Thyroid gland (tissue), 4 donors: ENCODE measurements around the gene IFI27. TPM values are rescaled to one million over a fixed set of nuclear protein-coding genes. Genes with fewer than 3 reads are reported as not detected.

Experiments
- DNase-seq, 2 donors: peaks; one replicate each; pipeline ENCODE4 v3.0.0-alpha.2; 2019
- H3K27ac ChIP-seq, 3 donors: fragments of 200-600 bp; sonication (generic); 1 replicate in 2 of 3; 2 replicates in 1 of 3; pipeline ENCODE4 v1.5.1; 2016 to 2019; ENCODE audit warnings: mild to moderate bottlenecking in 1 of 3, moderate library complexity in 1 of 3
- H3K27me3 ChIP-seq: fragments of 200-600 bp; sonication (generic); one replicate; pipeline ENCODE4 v1.5.1; 2019
- H3K36me3 ChIP-seq, 2 donors: fragments of 200-600 bp; sonication (generic); one replicate each; pipeline ENCODE4 v1.5.1; 2016 to 2019
- H3K4me1 ChIP-seq, 2 donors: fragments of 200-600 bp; sonication (generic); one replicate each; pipeline ENCODE4 v1.5.1; 2017 to 2019
- H3K4me3 ChIP-seq, 3 donors: fragments of 200-600 bp; sonication (generic); replicated peaks in 1 of 3; 1 replicate in 2 of 3; 2 replicates in 1 of 3; pipeline ENCODE4 v1.5.1; 2016; ENCODE audit warnings: mild to moderate bottlenecking in 1 of 3
- H3K9me3 ChIP-seq: fragments of 200-600 bp; sonication (generic); one replicate; pipeline ENCODE4 v1.5.1; 2017
- CTCF ChIP-seq, 6 experiments: fragments of 200-600 bp in 3 of 6; fragments of 450-650 bp in 3 of 6; sonication (generic) in 3 of 6; IDR thresholded peaks; one replicate each; pipeline ENCODE4 v1.5.1; 2016 to 2019; ENCODE audit warnings: antibody characterized with exemption in 6 of 6, mild to moderate bottlenecking in 2 of 6, inconsistent platforms in 1 of 6, moderate library complexity in 1 of 6
- POLR2A ChIP-seq, 2 donors: fragments of 450-650 bp; IDR thresholded peaks; one replicate each; pipeline ENCODE4 v1.6.1; 2017; ENCODE audit warnings: antibody characterized with exemption in 2 of 2, mild to moderate bottlenecking in 2 of 2, moderate library complexity in 1 of 2
- WGBS, 2 donors: methylation state at CpG; one replicate each; pipeline ENCODE4 v1.1.5; 2017; 5-methylcytosine and 5-hydroxymethylcytosine counted together
- intact Hi-C: fragments of 100-400 bp; cut with DNase I; formaldehyde crosslinking; loops from one replicate; pipeline ENCODE4 v1.15.1; 2023
- total RNA-seq, 4 donors: library from RNA; depleted of rRNA; stranded (reverse); fragments of >200 nt; gene quantifications; one replicate each; pipeline ENCODE4 v1.2.3, GENCODE V29; 2016

IFI27 gene
- total RNA-seq, 4 donors from 2014 or later, result 40.8 to 111 (median 81.3) TPM

DNA sequence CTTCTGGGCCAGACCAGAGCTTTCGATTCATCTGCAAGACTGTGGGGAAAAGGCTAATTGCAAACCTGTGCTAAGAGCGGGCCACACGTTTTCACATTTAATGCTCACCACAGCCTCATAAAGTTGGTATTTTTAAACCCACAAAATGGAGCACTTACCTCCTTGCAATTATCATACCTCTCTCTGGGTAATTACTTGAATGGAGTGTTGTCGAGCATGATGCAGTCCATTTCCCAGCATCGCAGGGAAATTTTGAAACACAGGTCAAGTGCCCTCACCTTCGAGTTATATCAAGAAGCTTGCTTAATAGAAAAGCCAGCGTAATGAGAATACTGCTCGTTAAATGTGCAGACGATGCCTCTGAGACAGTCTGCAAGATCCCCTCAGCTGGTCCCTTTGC, 27.7 kb downstream of the IFI27 start:
- WGBS, 2 donors, result 67 to 68% methylated on average over 9 of the region's 9 CpGs
- Histone ChIP-seq H3K4me1 (no peaks in the 10 kb centered on the region), H3K36me3 (no peaks in the 10 kb centered on the region), H3K4me3 (no peak overlapping the region), H3K27me3 (no peaks in the 10 kb centered on the region), H3K27ac (no peak overlapping the region), H3K9me3 (no peaks in the 10 kb centered on the region)
- intact Hi-C loops, result loop anchor here (5.0 to 10.0 kb wide), 2 partner anchors 101 to 203 kb away; no protein-coding TSS in a partner anchor
- TF ChIP-seq CTCF (IDR thresholded peaks at IDR 0.05), result no peak
- TF ChIP-seq POLR2A (IDR thresholded peaks at IDR 0.05), result no peak
- no peak for DNase-seq

- no peak overlapping the region for H3K27ac ChIP-seq
- no peaks in the 10 kb centered on the region for H3K27me3 ChIP-seq
- 72 to 88% methylated on average over 5 of the region's 5 CpGs for whole genome bisulfite sequencing, 2 donors
- no peak for DNase-seq
- H3K4me1 ChIP-seq, result no peaks in the 10 kb centered on the region
- H3K4me3 ChIP-seq, result no peak overlapping the region
- no peaks in the 10 kb centered on the region for H3K36me3 ChIP-seq
- no peaks in the 10 kb centered on the region for H3K9me3 ChIP-seq
- TF ChIP-seq CTCF (IDR thresholded peaks at IDR 0.05), result no peak
- TF ChIP-seq POLR2A (IDR thresholded peaks at IDR 0.05), result no peak
- intact Hi-C loops, result loop anchor here (5.0 to 10.0 kb wide), 2 partner anchors 102 to 204 kb away; no protein-coding TSS in a partner anchor
Observed at GRCh38 chr14:94139006-94139405, 28.5 kb downstream of the IFI27 start.

DNA sequence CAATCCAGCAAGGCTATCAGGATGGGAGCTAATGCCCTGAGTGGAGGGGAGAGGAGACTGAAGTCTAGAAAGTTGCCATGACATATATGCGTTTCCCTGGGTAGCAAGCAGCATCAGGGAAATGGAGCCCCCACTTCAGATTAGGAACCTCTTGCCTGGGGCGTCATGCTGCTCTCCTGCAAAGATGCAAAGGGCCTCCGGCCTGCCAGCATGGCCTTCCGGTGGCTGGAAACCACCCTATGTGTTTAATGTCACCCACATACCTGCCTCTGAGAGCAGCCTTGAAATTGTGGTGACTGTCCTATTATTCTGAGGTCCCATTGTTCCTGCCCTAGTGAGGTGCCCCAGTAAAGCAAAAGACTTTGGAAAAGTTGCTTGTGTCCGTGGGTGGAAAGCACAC, 28.9 kb downstream of the IFI27 start:
- WGBS, 2 donors, result 77 to 90% methylated on average over 3 to 5 of the region's 5 CpGs
- Histone ChIP-seq H3K27ac (no peak overlapping the region), H3K27me3 (no peaks in the 10 kb centered on the region), H3K36me3 (no peaks in the 10 kb centered on the region), H3K4me3 (no peak overlapping the region), H3K4me1 (no peaks in the 10 kb centered on the region), H3K9me3 (no peaks in the 10 kb centered on the region)
- DNase-seq, result no peak
- intact Hi-C loops, result loop anchor here (5.0 to 10.0 kb wide), 2 partner anchors 102 to 205 kb away; no protein-coding TSS in a partner anchor
- no peak for TF ChIP-seq POLR2A (IDR thresholded peaks at IDR 0.05)
- TF ChIP-seq CTCF (IDR thresholded peaks at IDR 0.05), result no peak

GRCh38 chr14:94142247-94142646, 31.7 kb downstream of the IFI27 start:
- 78% methylated on average over 3 of the region's 3 CpGs for WGBS, 2 donors
- TF ChIP-seq POLR2A (IDR thresholded peaks at IDR 0.05), result no peak
- TF ChIP-seq CTCF (IDR thresholded peaks at IDR 0.05), result no peak
- H3K4me3 ChIP-seq, result no peak overlapping the region
- H3K27me3 ChIP-seq, result no peaks in the 10 kb centered on the region
- intact Hi-C loops, result no loop called here
- no peaks in the 10 kb centered on the region for H3K4me1 ChIP-seq
- no peak overlapping the region for H3K27ac ChIP-seq
- no peaks in the 10 kb centered on the region for H3K36me3 ChIP-seq
- no peaks in the 10 kb centered on the region for H3K9me3 ChIP-seq
- no peak for DNase-seq

DNA sequence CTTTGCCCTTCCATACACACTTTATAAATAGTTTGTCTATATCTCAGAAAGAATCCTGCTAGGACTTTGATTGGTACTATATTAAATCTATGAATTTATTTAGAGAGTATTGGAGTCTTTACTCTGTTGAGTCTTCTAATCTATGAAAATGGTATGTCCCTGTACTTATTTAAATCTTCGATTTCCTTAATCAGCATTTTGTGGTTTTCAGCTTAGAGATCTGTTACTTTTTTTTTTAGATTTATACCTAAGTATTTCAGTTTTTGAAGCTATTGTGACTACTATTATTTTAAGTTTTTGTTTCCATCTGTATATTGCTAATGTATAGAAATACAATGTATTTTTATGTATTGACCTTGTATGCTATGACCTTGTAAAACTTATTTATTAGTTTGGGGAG, 32.3 kb downstream of the IFI27 start:
- intact Hi-C loops, result no loop called here
- H3K9me3 ChIP-seq, result no peaks in the 10 kb centered on the region
- no peaks in the 10 kb centered on the region for H3K27me3 ChIP-seq
- H3K36me3 ChIP-seq, result no peaks in the 10 kb centered on the region
- H3K27ac ChIP-seq, result no peak overlapping the region
- no peaks in the 10 kb centered on the region for H3K4me1 ChIP-seq
- TF ChIP-seq POLR2A (IDR thresholded peaks at IDR 0.05) (no peak), CTCF (IDR thresholded peaks at IDR 0.05) (no peak)
- WGBS, 2 donors, result 97 to 98% methylated on average over 1 of the region's 1 CpG
- no peak for DNase-seq
- H3K4me3 ChIP-seq, result no peak overlapping the region
